Activated CD4-positive, alpha-beta T cell treated with anti-CD3 and anti-CD28 coated beads, Interleukin-2, amount 50 U/mL, for 4 hours (primary cell): ENCODE measurements around the gene OGT.
"Not testable (repeated sequence)": the region's sequence is repeated elsewhere in the genome, so short reads cannot be mapped to it uniquely, and the experiment has no call there.

Experiments
- DNase-seq, 2 experiments: peaks; one replicate each; pipeline ENCODE4 v3.0.0-alpha.2; 2020

The OGT gene

DNA sequence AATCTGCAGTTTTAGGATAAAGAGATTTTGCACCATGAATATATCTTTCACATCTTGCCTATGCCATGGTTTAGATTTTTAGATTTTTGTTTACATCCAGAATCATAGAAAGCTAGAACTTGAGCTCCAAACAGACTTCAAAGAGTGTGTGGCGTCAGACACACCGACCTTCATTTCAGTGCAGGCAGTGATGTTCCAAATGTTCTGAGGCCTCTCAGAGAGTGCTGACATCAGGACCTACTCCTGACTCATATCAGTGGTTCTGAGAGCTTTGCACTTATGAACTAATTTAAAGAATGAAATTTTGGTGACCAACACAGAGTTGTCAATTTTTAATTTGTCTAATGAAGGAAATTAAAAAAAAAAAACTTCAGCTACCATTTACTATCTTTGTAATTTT lies 67.1 kb downstream of the OGT start:
- no peak for DNase-seq

DNA sequence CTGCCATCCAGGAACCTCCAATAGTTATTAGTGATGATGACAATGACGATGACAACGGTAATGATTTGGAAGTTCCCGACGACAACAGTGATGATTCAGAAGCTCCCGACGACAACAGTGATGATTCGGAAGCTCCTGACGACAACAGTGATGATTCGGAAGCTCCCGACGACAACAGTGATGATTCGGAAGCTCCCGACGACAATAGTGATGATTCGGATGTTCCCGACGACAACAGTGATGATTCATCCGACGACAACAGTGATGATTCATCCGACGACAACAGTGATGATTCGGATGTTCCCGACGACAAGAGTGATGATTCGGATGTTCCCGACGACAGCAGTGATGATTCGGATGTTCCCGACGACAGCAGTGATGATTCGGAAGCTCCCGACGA lies 70.7 kb downstream of the OGT start:
- no peak for DNase-seq

GRCh38 chrX:71604141-71604540 lies 71.2 kb downstream of the OGT start:
- DNase-seq, result no peak

- no peak for DNase-seq
Measured at GRCh38 chrX:71604796-71605568, 72.1 kb downstream of the OGT start.

DNA sequence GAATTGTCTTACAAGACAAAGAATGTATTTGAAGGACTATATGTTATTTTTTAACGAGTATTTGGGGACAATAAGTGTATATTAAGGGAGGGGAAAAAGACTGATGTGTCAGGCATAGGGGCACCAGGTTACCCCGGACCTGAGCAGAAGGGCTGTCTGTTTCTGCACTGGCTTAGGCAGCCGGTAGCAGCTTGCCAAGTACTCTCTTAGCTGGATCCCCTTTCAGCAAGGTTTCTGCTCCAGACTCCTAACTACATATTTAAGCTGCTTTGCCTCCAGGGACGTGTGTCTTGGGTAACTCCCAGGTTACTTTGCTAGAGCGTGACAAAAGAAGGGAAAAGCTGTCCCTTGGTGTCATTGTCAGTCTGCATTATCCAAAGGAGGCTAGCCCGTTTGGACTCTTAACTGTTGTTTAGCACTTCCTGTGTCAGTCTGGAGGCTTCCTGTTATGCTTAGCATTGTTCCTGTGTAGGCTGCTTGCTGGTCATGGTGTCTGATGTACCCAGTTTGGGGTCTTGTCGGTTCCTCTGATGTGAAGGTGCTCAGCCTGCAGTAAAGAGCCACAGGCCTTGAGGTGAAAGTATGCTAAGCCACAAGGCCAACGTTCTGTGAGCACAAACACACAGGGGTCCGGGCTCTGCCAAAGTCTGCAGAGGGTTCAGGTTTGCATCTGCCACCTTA lies 73.8 kb downstream of the OGT start:
- DNase-seq, result no peak

GRCh38 chrX:71607488-71607887 lies 74.6 kb downstream of the OGT start:
- DNase-seq, result no peak

- no peak for DNase-seq
Measured at GRCh38 chrX:71609095-71609750, 76.3 kb downstream of the OGT start.

DNA sequence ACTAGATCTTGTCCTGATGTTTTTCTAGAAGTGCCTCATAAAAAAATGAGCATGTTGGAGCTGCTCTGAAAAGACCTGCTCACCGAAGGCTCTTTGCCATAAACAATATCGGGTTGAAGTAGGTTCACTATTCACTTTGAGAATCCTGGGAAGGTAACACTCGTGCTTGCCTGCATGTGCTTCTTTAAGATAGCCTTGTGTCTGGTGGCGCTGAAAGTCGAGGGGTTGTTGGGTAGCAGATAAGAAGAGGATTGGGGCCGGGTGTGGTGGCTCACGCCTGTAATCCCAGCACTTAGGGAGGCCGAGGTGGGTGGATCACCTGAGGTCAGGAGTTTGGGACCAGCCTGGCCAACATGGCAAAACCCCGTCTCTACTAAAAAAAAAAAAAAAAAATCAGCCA lies 78.8 kb downstream of the OGT start:
- DNase-seq, result not testable (repeated sequence)

- DNase-seq, result no peak
Measured at GRCh38 chrX:71612256-71612655, 79.4 kb downstream of the OGT start.

GRCh38 chrX:71615056-71615455 lies 82.2 kb downstream of the OGT start:
- DNase-seq, result no peak

DNA sequence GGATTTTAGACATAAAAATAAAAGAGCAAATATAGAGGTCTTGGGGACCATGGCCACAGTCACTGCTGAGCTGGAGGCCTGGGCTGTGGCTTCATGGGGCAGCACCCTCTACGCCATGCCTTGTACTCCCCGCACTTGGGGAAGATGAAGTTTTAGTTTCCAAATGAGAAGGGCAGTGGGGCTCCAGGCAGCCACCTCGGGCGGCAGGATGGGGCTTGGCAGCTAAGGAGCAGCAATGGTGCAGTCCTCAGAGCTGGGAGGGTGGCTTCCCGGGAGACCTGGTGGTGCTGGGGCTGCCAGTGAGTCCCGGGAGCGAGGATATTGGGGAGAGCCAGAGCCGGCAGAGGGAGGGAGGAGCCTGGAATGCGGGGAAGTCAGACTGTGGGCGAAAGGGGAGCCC lies 83.0 kb downstream of the OGT start:
- no peak for DNase-seq

DNA sequence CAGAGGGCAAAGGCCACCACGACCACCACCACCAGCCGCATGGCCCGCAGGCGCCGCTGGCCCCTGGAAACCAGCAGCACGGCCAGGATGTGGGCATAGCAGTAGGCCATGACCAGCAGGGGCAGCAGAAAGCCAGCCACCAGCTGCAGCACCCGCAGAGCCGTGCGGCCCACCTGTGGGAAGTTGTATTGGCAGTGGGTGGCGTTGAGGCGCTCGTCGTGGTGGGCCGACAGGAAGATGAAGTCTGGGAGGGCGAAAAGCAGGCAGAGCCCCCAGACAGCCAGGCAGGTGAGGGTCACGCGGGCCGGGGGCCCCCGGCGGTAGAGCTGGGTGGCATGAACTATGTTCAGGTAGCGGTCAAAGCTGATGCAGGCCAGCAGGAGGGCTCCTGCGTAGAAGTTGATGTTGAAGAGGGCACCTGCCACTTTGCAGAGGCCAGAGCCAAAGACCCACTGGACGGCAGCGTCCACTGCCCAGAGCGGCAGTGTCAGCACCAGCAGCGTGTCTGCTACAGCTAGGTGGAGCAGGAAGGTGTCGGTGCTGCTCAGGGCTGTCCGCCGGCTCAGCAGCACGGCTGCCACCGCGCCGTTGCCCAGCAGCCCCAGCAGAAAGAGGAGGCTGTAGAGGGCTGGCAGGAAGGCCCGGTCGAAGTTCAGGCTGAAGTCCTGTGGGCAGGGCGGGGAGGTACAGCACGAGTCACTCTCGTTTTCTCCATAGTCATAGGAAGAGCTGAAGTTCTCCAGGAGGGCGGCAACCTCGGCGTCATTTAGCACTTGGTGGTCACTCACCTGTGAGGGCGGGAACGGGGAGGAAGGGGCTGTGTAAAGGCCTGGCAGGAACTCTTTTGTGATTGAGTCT lies 84.0 kb downstream of the OGT start:
- no peak for DNase-seq

DNA sequence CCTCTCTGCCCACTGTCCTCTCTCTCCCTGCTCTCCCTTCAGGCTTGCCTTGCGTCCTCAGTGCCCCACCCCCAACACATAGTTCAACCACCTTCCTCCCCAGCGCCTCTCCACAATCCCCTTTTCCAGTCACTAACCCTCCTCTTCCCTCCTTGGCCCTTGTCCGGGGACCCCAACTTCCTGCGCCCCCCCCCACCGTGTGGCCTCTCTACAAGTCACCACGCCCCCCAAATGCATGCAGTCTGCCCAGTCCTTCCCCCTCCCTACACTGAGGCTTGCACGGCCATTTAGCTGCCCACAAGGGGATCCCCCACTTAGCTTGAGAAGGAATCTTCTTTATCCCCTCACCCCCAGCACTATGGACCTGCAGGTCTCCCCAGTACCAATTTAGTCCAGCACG lies 84.8 kb downstream of the OGT start:
- DNase-seq, result no peak

DNA sequence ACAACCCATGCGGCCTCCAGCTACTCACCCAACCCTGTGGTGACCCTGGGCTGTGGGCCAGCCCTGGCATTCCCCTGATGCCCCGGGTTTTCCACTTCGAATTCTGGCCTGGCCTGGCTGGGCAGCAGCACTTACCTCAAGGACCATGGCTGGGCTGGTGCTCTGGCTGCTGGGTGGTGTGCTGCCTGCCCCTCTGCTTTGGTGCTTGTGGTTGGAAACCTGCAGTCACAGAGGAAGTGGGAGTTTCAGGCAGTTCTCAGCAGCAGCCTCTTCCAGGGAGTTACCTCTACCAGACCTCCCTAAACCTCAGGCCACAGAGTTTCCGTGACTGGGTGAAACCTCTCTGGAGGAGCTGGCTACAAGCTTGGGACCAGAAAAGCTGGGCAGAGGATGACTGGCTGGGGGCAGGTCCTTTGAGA lies 85.4 kb downstream of the OGT start, which contains the start of gene CXCR3:
TSS of gene CXCR3 (minus strand) at position 209 of the 419 bp plus-strand sequence. CDS start at position 147, 62 bp downstream.
- DNase-seq, result peak; percentile 52 to 58

GRCh38 chrX:71618787-71619186 lies 85.9 kb downstream of the OGT start:
- no peak for DNase-seq

DNA sequence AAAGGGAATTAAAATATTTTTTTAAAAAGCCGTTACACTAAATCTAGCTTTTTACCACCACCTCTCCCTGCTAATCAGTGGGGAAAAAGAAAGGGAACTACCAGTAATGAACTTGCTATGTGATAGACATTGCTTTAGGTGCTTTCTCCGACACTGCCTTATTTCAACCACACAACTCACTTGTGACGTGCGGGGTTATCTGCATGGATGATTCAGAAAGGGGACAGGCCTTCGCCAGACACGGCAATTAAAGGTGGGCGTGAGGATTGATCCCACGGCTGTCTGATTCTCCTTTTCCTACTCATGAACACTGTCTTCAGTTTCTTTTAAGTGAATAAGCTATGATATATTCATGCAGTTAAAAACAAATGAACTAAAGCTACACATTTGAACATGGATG lies 86.3 kb downstream of the OGT start:
- peak; percentile 55 to 69 for DNase-seq

DNA sequence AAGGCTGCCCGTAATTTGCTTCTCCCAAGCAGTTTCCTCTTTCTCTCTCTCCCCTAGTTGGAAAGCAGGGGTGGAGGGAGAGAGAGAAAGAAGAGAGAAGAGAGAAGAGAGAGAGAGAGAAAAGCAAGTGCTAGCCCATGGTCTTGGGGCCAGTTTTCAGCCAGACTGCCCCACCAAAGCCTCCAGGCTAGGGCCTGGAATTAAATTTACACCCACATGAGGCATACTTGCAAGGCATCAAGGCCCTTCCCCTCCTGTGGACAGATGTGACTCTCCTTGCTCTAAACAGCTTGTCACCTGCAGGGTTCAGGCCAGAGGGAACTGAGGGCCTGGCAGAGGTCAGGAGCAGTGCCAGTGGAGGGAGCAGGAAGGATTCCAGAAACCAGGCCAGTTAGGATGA lies 87.1 kb downstream of the OGT start:
- DNase-seq, result no peak

DNA sequence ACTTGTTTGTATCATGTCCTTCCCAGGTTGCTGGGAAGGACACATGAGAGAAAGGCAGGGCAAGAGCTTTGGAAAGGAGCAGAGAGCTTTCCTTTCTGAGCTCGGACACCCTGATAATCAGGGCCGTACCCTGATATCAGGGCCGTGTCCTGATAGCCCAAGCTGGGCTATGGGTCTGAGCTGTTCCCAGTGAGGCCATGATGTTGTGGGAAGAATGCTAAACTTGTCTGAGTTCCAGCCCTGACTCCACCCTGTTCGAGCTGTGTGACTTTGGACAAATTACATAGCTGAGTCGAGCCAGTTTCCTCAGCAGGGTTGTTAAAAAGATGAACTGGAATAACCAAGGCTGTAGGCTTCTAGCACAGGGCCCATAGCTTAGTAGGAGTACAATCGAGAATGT lies 88.7 kb downstream of the OGT start:
- no peak for DNase-seq

GRCh38 chrX:71622032-71622575 lies 89.2 kb downstream of the OGT start:
- no peak for DNase-seq

DNA sequence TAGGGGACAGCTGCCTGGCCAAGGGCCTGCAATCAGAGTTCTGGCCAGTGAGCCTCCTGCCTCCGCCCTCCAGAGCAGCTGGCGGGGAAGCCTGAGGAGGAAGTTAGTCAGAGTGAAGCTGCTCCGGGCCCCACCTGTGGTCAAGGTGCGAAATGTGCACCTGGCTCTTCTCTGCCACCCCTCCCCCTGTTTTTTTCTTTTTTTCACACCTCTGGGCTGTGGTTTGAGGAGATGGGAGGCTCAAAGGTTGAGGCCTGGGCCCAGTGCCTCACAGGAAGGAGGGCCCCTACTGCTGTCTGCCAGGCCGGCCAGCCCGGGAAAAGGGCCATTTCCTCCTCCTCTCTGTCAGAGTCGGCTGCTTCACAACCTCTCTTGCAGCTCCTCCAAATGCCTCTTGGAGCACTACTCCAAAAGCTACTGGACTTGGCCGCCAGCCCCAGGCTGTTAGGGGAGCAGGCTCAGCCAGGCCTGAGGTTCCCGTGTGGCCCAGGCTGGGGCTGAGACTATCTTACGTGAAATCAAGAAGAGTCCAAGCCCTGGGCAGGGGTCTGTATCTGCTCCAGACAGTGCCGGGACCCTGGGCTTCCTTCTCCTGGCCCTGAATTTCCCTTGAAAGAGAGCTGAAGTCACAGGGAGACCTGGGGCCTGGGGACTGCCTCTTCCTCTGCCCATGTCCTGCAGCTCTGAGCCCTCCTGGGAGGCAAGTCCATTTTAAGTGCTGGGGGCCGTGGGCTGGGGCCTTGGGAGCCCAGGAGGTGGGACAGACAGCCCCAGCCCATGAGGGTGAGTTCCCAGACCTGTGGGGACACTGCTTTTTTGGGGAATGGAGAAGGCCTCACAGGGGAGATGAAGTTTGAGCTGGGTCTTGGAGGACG lies 89.9 kb downstream of the OGT start:
- DNase-seq, result peak; percentile 22 to 29

GRCh38 chrX:71623714-71624113 lies 90.8 kb downstream of the OGT start:
- DNase-seq, result no peak

GRCh38 chrX:71625471-71625870 lies 92.6 kb downstream of the OGT start:
- DNase-seq, result no peak
